Astrocyte (in vitro differentiated cells and primary cell): ENCODE measurements around the gene TLE2. TPM values are rescaled to one million over a fixed set of nuclear protein-coding genes. Genes with fewer than 3 reads are reported as not detected.
"Not testable (repeated sequence)": the region's sequence is repeated elsewhere in the genome, so short reads cannot be mapped to it uniquely, and the experiment has no call there.

ENCODE experiments used
- DNase-seq: peaks from one replicate; pipeline ENCODE4 v3.0.0-alpha.2; 2010; ENCODE audit warnings: low read depth
- FAIRE-seq: peaks from 2 replicates; lab custom pipeline; 2011; peaks lifted over from hg19 to GRCh38; lab: Jason Lieb, UNC
- H2AFZ ChIP-seq: 2 replicates; pipeline ENCODE4 v1.6.0; 2012; ENCODE audit warnings: low read depth, low read length, inconsistent platforms
- H3K27ac ChIP-seq: 2 replicates; pipeline ENCODE4 v1.5.1; 2011; ENCODE audit warnings: low read depth, low read length, inconsistent platforms
- H3K27me3 ChIP-seq: 2 replicates; pipeline ENCODE4 v1.6.0; 2011; ENCODE audit warnings: low read length, inconsistent platforms; ENCODE audit not compliant: insufficient read depth
- H3K36me3 ChIP-seq: 2 replicates; pipeline ENCODE4 v1.5.1; 2011; ENCODE audit warnings: low read length, inconsistent platforms; ENCODE audit not compliant: insufficient read depth
- H3K4me1 ChIP-seq: 2 replicates; pipeline ENCODE4 v1.5.1; 2011; ENCODE audit warnings: low read length, inconsistent platforms; ENCODE audit not compliant: insufficient read depth
- H3K4me2 ChIP-seq: 2 replicates; pipeline ENCODE4 v1.6.0; 2012; ENCODE audit warnings: low read length, inconsistent platforms
- H3K4me3 ChIP-seq: 2 replicates; pipeline ENCODE4 v1.5.1; 2011; ENCODE audit warnings: low read depth, mild to moderate bottlenecking, low read length, inconsistent platforms; ENCODE audit not compliant: insufficient read depth
- H3K79me2 ChIP-seq: 2 replicates; pipeline ENCODE4 v1.6.0; 2012; ENCODE audit warnings: mild to moderate bottlenecking, low read length, inconsistent platforms; ENCODE audit not compliant: insufficient read depth
- H3K9ac ChIP-seq: 2 replicates; pipeline ENCODE4 v1.6.0; 2012; ENCODE audit warnings: mild to moderate bottlenecking, low read length, inconsistent platforms
- H3K9me3 ChIP-seq: 2 replicates; pipeline ENCODE4 v1.5.1; 2012; ENCODE audit warnings: low read depth, mild to moderate bottlenecking, low read length, inconsistent platforms; ENCODE audit not compliant: insufficient read depth
- H4K20me1 ChIP-seq: 2 replicates; pipeline ENCODE4 v1.6.0; 2012; ENCODE audit warnings: low read length, inconsistent platforms; ENCODE audit not compliant: insufficient read depth
- H3K27ac Mint-ChIP-seq: one replicate; pipeline ENCODE4 v1.8.0; 2021; ENCODE audit warnings: mild to moderate bottlenecking, mixed read lengths; ENCODE audit not compliant: unreplicated experiment
- H3K27me3 Mint-ChIP-seq: one replicate; pipeline ENCODE4 v1.8.0; 2021; ENCODE audit warnings: low read depth, mixed read lengths; ENCODE audit not compliant: unreplicated experiment
- H3K36me3 Mint-ChIP-seq: one replicate; pipeline ENCODE4 v1.8.0; 2021; ENCODE audit warnings: low read depth, mixed read lengths; ENCODE audit not compliant: unreplicated experiment
- H3K4me1 Mint-ChIP-seq: one replicate; pipeline ENCODE4 v1.8.0; 2021; ENCODE audit warnings: low read depth, mixed read lengths; ENCODE audit not compliant: unreplicated experiment
- H3K4me3 Mint-ChIP-seq: one replicate; pipeline ENCODE4 v1.8.0; 2021; ENCODE audit warnings: mild to moderate bottlenecking, moderate library complexity, mixed read lengths; ENCODE audit not compliant: unreplicated experiment
- H3K9me3 Mint-ChIP-seq: one replicate; pipeline ENCODE4 v1.8.0; 2021; ENCODE audit warnings: mild to moderate bottlenecking, mixed read lengths; ENCODE audit not compliant: unreplicated experiment
- EZH2 ChIP-seq: IDR thresholded peaks from 2 replicates; pipeline ENCODE4 v1.6.1; 2012; ENCODE audit warnings: mild to moderate bottlenecking, low read length, inconsistent platforms; ENCODE audit not compliant: insufficient read depth
- total RNA-seq: library from RNA; stranded (reverse); gene quantifications from 2 replicates; pipeline ENCODE4 v1.2.1, GENCODE V29; 2021
- TF ChIP-seq, protein P1 (sequence below): IDR thresholded peaks from 2 replicates; pipeline ENCODE4 v1.5.1; 2011; ENCODE audit warnings: low read depth, mild to moderate bottlenecking, inconsistent platforms, low read length, moderate library complexity; ENCODE audit not compliant: insufficient read depth

The TLE2 gene
- total RNA-seq, 1 donor from 2014 or later, result 0.79 TPM

DNA sequence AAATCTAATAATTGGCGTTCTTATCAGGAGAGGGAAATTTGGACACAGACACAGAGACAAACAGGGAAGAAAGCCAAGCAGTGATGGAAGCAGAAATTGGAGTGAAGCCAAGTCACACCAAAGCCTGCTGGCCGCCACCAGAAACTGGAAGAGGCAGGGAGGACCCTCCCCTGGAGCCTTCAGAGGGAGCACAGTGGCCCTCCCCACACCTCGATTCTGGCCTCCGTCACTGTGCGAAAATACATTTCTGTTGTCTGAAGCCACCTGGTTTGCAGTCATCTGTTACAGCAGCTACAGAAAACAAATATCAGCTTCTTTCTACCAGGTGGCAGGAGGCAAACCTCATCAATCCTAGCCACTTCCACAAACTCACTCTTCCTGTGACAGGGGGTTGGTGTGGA is 60.0 kb downstream of the TLE2 start:
- H3K9ac ChIP-seq, result no peak overlapping the region
- Mint-ChIP-seq H3K27ac (no peak overlapping the region), H3K9me3 (no peaks in the 10 kb centered on the region), H3K36me3 (no peaks in the 10 kb centered on the region), H3K4me1 (no peaks in the 10 kb centered on the region), H3K27me3 (peaks cover 47% of the 10 kb centered on the region), H3K4me3 (no peak overlapping the region)
- TF ChIP-seq, protein P1, sequence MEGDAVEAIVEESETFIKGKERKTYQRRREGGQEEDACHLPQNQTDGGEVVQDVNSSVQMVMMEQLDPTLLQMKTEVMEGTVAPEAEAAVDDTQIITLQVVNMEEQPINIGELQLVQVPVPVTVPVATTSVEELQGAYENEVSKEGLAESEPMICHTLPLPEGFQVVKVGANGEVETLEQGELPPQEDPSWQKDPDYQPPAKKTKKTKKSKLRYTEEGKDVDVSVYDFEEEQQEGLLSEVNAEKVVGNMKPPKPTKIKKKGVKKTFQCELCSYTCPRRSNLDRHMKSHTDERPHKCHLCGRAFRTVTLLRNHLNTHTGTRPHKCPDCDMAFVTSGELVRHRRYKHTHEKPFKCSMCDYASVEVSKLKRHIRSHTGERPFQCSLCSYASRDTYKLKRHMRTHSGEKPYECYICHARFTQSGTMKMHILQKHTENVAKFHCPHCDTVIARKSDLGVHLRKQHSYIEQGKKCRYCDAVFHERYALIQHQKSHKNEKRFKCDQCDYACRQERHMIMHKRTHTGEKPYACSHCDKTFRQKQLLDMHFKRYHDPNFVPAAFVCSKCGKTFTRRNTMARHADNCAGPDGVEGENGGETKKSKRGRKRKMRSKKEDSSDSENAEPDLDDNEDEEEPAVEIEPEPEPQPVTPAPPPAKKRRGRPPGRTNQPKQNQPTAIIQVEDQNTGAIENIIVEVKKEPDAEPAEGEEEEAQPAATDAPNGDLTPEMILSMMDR, result no peak
- TF ChIP-seq EZH2, result no peak
- DNase-seq (no peak), FAIRE-seq (no peak)
- H3K9me3 ChIP-seq, result no peaks in the 10 kb centered on the region
- H3K27me3 ChIP-seq, result peaks cover 5% of the 10 kb centered on the region
- no peaks in the 10 kb centered on the region for H3K36me3 ChIP-seq
- H3K4me2 ChIP-seq, result no peak overlapping the region
- no peaks in the 10 kb centered on the region for H3K79me2 ChIP-seq
- no peak overlapping the region for H3K27ac ChIP-seq
- no peaks in the 10 kb centered on the region for H3K4me1 ChIP-seq
- H3K4me3 ChIP-seq, result no peak overlapping the region
- H2AFZ ChIP-seq, result no peak overlapping the region
- no peaks in the 10 kb centered on the region for H4K20me1 ChIP-seq

DNA sequence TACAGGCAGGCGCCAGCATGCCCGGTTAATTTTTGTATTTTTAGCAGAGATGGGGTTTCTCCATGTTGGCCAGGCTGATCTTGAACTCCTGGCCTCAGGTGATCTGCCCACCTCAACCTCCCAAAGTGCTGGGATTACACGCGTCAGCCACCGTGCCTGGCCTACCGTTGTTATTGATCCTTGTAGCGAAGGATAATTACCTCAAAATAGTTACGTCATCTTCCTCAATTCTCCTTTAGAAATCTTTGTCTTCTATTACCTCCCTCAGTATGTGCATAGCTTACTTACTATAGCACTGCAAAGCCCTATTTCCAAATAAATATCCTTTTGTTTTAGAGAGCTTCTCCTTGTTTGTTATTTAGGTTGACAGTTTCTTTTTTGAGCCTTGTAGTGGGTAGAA is 61.1 kb downstream of the TLE2 start:
- H3K27ac ChIP-seq, result no peak overlapping the region
- no peak overlapping the region for H3K4me2 ChIP-seq
- Mint-ChIP-seq H3K4me1 (no peaks in the 10 kb centered on the region), H3K36me3 (no peaks in the 10 kb centered on the region), H3K4me3 (no peak overlapping the region), H3K27me3 (peaks cover 41% of the 10 kb centered on the region), H3K27ac (no peak overlapping the region), H3K9me3 (no peaks in the 10 kb centered on the region)
- H3K4me3 ChIP-seq, result no peak overlapping the region
- H3K9me3 ChIP-seq, result no peaks in the 10 kb centered on the region
- H3K79me2 ChIP-seq, result no peaks in the 10 kb centered on the region
- H3K4me1 ChIP-seq, result no peaks in the 10 kb centered on the region
- DNase-seq (no peak), FAIRE-seq (no peak)
- H3K27me3 ChIP-seq, result no peaks in the 10 kb centered on the region
- no peaks in the 10 kb centered on the region for H4K20me1 ChIP-seq
- H2AFZ ChIP-seq, result no peak overlapping the region
- TF ChIP-seq, protein P1, result no peak
- no peak for TF ChIP-seq EZH2
- no peaks in the 10 kb centered on the region for H3K36me3 ChIP-seq
- no peak overlapping the region for H3K9ac ChIP-seq

DNA sequence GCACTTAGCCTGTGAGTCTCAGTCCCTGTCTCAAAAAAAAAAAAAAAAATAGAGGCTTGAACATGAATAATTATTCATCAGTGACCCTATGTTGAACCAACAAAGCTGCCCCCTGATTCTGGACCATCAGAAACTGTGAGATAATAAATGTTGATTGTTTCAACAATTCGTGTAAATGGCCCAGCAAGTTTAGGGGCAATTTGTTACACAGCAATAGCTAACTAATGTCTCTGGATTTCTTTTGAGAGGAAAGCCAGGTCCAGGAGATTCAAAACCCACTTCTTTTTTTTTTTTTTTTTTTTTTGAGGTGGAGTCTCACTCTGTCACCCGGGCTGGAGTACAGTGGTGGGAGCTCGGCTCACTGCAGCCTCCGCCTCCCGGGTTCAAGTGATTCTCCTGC is 64.2 kb downstream of the TLE2 start:
- Mint-ChIP-seq H3K36me3 (no peaks in the 10 kb centered on the region), H3K4me3 (no peak overlapping the region), H3K4me1 (no peaks in the 10 kb centered on the region), H3K27ac (no peak overlapping the region), H3K9me3 (no peaks in the 10 kb centered on the region), H3K27me3 (peaks cover 33% of the 10 kb centered on the region)
- H4K20me1 ChIP-seq, result no peaks in the 10 kb centered on the region
- H3K27me3 ChIP-seq, result no peaks in the 10 kb centered on the region
- H3K4me3 ChIP-seq, result no peak overlapping the region
- no peak overlapping the region for H2AFZ ChIP-seq
- no peak overlapping the region for H3K4me2 ChIP-seq
- H3K36me3 ChIP-seq, result no peaks in the 10 kb centered on the region
- DNase-seq (no peak), FAIRE-seq (no peak)
- H3K27ac ChIP-seq, result no peak overlapping the region
- no peaks in the 10 kb centered on the region for H3K4me1 ChIP-seq
- H3K9me3 ChIP-seq, result no peaks in the 10 kb centered on the region
- TF ChIP-seq, protein P1, result no peak
- TF ChIP-seq EZH2, result no peak
- no peaks in the 10 kb centered on the region for H3K79me2 ChIP-seq
- no peak overlapping the region for H3K9ac ChIP-seq

DNA sequence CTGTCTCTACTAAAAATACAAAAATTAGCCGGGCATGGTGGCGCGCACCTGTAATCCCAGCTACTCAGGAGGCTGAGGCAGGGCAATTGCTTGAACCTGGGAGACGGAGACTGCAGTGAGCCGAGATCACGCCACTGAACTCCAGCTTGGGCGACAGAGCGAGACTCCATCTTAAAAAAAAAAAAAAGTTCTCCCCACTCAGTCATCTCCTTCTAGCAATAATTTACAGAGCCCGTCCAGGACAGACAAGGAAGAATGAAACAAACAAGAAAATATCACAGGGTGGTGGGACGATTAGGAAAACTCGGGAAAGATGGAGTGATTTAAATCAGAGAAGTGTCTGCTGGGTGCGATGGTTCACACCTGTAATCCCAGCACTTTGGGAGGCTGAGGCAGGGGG is 65.4 kb downstream of the TLE2 start:
- H3K9me3 ChIP-seq, H3K27ac Mint-ChIP-seq, H4K20me1 ChIP-seq, H3K4me2 ChIP-seq, H2AFZ ChIP-seq, H3K4me1 Mint-ChIP-seq, H3K27me3 ChIP-seq, H3K4me3 Mint-ChIP-seq, DNase-seq, FAIRE-seq, H3K36me3 ChIP-seq, H3K9ac ChIP-seq, H3K4me3 ChIP-seq, H3K9me3 Mint-ChIP-seq, H3K4me1 ChIP-seq, H3K27ac ChIP-seq, H3K36me3 Mint-ChIP-seq, H3K79me2 ChIP-seq: not testable (repeated sequence)
- H3K27me3 Mint-ChIP-seq, result peaks cover 34% of the 10 kb centered on the region
